T follicular helper cell (primary cell): ENCODE results near the gene LRP1B.
"Not testable (repeated sequence)": the region's sequence is repeated elsewhere in the genome, so short reads cannot be mapped to it uniquely, and the experiment has no call there.

ENCODE experiments used
- DNase-seq: peaks from one replicate; pipeline ENCODE4 v3.0.0-alpha.2; 2020; ENCODE audit warnings: low read depth

The LRP1B gene

DNA sequence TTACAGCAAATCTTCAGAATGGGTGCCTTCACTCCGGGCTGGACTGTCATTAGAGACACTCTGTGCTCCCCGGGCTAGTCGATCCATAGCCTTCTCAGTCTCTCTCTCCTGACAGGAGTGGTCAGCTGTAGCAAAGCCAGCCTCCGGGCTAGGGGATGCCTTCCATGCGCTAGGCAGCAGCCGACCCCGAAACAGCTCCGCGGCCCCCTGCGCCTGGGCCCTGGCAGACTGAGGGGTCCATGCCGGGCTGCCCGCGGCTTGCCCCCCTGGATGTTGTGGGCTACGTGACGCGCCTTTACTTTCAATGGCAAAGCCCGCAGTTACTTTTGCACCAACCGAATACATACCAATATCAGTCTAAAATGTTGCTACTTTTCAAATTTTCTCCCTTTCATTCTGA lies 1447.2 kb downstream of the LRP1B start:
- DNase-seq, result no peak

DNA sequence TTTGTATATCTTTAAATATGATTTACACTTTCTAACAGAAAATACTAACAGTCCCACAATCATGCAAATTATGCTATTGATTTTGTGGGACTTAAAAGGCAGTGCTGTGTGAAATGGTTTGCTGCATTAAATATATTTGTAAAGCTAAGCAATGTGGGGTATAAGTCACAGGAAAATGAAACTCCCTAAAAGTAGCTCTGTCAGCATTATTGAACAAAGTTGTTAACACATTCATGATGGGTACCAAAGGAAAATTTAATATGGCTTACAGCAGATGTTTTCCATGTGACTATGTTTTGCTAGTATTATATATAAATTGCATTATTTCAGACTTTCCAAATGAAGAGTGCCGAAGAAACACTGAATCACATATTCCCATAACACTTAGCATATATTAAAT lies 1450.0 kb downstream of the LRP1B start:
- no peak for DNase-seq

DNA sequence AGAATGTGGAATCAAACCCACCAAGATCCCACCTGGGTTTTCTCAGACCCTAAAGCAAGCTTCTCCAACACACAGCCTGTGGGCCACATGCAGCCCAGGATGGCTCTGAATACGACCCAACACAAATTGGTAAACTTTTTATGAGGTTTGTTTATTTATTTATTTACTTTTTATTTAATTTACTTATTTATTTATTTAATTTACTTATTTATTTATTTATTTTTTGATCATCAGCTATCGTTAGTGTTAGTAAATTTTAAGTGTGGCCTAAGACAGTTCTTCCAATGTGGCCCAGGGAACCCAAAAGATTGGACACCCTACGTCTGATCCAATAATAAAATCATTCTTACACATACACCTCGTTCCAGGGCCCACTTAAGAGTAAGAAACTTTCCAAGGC lies 1451.1 kb downstream of the LRP1B start:
- DNase-seq, result no peak

DNA sequence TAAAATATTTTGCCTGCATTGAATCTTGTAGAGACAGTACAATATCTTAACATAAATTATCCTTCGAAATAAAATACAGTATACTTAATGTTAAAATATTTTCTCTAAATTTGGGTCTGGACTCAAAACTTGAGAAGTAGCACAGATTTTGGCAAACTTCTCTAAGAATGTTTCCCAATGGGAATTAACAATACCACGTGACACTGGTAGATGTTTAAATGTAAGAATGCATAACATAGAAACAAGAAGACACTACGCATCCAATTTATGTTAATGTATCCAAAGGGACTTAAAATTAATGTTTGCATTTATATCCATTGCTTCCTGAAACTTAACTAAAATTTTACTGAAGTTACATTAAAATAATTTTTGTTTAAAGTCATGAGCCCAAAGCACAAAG lies 1460.9 kb downstream of the LRP1B start:
- no peak for DNase-seq

DNA sequence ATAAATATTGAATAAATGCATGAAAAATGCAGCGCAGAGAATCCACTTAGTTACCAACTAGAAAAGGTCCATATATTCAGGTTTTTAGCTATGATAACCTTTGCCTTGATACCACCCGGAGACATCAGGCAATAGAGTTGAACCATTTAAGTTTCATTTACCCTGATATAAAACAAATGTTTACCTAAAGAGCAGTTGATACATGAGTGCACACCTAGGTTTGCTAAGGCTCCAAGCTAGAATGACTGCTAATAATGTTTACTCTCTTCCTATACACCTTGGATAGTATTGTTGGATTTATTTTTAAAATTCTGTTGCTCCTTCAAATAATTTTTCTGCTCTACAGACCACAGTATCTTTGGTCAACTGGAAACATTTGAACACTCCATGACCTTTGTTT lies 1463.6 kb downstream of the LRP1B start:
- DNase-seq, result no peak

DNA sequence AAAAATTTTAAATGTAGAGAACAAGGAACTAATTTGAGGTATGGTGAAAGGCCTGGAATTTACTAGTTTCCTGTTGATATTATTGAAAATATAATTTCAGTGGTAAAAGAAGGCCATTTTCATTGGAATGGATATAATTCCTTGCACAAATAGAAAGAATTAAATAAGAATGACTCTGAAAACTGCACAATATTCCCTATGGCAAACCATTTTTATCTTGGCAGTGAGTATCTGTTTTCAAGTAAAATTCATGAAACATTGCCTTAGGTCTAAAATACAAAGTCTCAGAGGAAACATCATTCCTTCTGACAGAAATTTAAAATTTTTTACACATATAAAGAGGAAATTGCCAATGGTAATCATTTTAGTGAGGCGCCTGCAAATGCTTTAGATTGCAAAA lies 1468.3 kb downstream of the LRP1B start:
- no peak for DNase-seq

DNA sequence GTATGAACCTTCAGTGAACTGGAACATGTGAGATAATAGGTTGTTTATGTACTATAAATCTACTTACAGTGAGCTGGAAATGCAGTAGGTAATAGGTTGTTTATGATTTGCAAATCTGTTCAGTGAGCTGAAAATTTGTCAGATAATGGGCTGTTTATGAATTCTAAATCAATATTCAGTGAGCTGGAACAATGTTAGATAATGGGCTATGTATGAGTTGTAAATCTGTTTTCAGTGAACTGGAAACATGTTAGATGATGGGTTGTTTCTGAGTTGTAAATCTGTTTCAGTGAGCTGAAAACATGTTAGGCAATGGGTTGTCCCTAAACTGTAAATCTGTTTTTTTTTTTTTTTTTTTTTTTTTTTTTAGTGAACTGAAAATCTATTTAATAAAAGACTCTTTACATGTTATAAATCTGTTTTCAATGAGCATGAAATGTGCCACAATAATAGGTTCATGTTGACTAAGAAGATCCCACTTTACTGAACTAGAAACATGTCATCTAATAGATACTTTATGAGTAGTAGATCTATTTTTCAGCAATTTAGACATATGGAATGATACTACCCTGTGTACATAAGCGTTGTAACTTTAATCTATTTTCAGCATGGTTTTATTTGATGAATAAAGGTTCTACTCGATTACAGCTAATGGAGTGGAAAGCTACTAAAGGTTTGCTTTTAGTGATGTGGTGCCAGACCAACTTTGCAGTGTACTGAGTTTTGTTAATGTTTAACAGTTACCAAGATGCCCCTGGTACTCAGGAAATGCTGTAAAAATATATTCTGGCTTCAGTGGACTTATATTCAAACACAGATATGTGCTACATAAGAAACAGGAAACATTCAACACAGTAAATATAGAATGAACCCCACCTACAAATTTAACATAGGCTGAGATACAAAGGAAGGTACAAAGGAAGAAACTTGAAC lies 1471.8 kb downstream of the LRP1B start:
- no peak for DNase-seq

DNA sequence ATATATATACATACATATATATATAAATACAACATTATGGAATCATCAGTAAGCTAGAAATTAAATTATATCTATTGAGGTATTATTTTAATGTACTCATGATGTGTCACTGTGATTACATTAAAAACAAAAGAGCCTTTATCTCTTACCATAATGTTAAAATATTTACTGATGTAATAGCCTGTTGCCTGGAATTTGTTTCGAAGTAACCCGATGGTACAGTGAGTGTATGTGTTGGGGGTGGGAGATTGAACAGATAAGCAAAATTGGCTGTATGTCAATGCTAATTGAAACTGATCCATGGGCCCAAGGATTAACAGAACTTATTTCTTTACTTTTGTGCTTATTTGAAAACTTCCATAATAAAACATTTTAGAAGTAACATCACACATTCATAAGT lies 1473.2 kb downstream of the LRP1B start:
- no peak for DNase-seq

DNA sequence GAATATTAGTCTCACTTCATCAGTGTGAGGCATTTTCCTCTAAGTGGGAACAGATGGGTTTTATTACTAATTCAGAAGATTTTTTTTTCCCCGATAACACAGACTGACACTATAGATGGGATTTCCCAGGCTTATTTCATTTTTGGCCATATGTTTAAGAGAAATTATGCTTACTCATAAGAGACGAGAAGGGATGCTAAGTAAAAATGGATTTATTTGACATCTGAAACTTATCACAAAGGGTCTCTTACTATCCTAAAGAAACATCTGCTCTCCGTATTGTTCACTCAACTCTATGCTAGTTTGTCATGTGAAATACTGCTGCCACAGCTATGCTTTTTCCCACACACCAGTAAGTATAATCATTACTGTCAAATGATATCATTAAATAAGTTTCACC lies 1476.3 kb downstream of the LRP1B start:
- no peak for DNase-seq

DNA sequence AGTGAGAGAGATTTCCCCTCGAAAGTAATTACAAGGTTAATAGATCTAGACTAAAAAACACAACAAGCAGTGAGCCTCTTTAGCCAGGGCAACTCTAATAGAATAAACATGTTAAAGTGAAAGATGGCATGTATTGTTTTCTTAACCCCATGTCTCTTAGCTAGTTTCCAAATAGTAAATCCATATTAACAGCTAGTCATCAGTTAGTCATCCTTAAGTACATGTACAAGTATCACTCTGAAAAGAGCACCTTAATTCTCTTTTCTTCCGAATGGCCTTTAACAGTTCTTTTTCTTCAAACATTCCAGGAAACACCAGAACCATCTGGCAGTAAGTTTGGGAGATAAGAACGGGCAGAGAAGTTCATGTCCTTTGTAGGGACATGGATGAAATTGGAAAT lies 1480.0 kb downstream of the LRP1B start:
- DNase-seq, result no peak

DNA sequence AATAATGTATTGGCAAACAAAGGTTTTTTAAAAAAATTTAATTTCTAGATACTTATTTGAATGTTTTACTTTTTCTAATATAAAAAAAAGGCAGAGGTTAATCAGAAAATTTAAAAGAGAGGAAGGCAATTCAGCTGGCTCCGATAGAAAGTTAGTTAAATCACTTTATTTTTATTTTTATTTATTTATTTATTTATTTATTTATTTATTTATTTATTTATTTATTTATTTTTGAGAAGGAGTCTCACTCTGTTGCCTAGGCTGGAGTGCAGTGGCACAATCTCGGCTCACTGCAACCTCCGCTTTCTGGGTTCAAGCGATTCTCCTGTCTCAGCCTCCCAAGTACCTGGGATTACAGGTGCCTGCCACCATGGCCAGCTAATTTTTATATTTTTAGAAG lies 1480.7 kb downstream of the LRP1B start:
- DNase-seq, result not testable (repeated sequence)

DNA sequence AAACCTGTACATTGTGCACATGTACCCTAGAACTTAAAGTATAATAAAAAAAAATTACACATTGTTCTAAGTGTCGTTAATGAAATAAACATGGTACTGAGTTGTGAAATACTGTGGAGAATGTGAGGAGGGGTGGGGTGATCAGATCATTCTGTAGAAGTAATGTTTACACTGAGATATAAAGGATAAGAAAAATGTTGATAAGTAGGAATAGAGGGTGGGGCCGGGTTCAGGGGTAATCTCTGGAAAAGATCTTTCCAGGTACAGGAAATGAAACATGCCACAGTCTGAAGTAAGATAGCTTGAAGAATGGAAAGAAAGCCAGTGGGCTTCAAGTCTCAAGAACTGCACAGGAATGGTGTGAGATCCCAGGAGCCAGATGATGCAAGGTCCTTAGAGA lies 1482.4 kb downstream of the LRP1B start:
- no peak for DNase-seq

DNA sequence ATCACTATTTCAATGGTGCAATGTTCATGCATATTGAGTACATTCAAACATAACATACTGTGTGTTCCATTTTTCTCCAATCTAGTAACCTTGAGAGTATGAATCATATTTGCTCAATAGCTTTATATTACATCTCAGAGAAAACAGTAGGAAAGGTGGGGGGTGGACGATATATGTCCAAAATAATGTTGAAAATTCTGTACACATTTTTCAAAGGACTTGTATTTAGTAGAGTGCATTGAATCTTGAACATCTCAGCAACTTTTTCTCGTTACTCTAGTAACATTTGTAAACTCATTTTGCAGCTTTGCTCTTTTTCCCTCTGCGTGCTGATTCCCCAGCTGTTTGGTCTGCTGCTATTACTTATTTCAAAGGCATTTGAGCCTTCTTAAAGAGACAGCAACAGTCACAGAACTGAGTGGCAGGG lies 1487.0 kb downstream of the LRP1B start:
- DNase-seq, result no peak

DNA sequence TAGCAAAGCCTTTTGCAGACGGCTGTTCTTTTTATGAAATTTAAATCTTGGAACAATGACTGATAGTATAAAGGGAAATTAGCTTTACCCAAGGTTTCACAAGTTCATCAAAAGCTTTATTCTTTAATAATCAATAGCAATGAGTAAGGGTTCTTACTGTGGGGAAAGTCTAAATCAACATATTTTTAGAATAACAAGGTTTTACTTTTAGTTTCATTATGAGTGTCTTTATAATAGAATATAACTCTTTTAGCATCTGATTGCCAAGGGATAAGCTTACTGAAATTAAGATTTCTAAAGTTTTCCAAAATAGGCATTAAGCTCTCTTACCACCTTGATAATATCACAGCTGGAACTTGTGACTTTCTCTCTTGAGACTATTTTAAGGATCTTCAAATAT lies 1489.7 kb downstream of the LRP1B start:
- DNase-seq, result no peak

DNA sequence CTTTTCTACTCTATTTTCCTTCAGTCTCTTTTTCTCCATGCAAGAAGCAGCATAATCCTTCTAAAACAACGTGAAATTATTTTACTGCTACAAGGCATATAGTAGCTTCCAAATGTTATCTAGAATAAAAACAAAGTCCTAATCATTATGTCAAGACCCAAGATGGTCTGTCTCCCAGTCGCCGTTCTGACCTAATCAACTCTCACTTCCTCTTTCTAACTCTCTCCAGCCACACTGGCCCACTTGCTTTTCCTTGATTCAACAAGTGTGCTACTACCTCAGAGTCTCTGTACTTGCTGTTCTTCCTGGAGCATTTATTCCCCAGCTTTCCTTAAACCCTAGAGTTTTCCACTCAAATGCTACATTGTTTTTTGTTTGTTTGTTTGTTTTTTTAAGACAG lies 1491.2 kb downstream of the LRP1B start:
- DNase-seq, result no peak

DNA sequence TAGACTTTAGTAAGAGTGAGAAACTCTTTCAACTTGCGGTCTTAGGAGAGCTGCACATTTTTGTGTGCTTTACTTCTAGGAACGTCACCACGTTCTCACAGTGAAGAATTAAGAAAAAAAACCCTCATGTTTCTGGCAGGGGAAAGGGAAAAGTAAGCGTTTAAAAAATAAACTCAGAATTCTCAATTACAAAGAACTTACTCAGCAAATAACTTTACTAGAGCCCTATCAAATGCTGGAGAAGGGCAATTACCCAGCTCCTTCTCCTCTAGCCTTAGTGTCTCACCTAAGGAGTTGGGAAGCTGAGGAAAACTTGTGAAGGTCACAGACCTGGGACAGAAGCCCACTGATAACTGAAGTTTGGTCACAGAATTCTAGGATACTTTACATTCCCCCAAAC lies 1500.3 kb downstream of the LRP1B start:
- no peak for DNase-seq

DNA sequence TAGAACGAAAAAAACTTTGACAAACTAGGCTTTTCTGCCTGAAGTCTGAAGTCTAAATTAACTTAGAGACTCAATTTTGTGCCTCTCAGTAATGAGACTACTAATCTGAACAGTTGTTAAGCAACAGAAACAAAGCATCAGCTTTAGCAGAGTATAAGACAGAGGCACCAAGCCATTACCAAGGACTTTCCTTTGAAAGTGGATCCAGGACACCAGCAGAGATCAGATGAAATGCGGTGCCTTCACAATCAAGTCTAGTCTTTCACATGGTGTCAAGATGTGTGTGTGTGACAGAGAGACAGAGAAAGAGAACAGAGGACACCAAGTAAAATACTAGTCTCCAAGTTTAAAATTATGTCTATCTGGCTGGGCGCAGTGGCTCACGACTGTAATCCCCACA lies 1502.9 kb downstream of the LRP1B start:
- no peak for DNase-seq

DNA sequence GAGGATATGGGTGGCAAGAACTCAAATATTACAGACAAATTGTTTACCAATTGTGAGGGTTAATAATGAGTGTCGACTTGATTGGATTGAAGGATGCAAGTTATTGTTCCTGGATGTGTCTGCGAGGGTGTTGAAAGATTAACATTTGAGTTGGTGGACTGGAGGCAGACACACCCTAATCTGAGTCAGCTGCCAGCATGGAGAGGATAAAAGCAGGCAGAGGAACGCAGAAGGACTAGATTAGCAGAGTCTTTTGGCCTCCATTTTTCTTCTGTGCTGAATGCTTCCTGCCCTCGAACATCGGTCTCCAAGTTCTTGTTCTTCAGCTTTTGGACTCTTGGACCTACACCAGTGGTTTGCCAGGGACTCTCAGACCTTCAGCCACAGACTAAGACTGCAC lies 1503.7 kb downstream of the LRP1B start:
- DNase-seq, result no peak

DNA sequence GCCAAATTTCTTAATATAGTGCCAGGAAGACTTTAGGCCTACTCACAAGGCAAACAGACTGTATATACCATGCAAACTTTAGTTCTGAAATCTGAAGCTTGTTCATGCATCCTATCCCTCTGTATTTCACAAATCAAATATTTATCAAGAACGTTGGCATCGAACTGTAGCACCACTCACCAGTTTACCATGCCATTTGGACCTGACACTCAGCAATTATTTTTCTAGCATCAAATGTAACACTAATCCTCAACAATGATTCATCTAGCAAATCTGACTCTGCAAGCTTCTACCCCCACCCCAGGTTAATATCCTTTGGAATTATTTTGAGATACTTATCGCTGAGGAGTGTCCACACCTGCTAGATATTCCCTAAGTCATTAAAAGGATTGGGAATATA lies 1506.6 kb downstream of the LRP1B start:
- no peak for DNase-seq

DNA sequence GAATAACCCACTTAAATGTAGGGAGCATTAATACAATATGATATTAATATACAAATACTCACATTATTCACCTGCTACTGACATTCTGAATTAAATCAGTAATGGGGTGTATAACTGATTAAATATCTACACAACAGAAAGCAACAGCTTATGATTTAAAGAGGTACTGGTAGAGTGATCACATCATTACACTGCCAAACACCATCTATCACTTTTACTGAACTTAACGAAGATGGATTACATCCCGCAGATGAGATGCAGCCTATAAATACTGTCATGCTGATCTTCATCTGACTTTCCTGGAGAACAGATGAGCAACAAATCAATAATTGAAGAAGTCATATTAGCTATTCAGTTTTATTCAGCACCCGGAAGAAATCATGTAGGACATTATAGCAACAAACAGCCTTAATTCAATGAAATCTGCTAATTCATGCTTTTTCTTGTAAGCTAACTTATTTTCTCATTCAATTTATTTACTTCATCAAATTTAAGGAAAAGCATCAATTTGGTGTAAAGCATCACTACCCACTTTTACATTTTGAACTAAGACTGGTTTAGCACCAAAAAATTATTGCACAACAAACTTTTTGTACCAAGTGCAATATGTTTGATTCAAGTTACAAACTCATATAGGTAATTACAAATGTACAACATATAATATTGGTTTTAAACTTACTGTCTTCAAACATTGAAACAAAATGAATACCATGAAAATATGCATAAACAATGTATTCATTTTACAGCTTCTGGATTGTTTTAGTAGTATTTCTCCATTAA lies 1509.0 kb downstream of the LRP1B start:
- no peak for DNase-seq

DNA sequence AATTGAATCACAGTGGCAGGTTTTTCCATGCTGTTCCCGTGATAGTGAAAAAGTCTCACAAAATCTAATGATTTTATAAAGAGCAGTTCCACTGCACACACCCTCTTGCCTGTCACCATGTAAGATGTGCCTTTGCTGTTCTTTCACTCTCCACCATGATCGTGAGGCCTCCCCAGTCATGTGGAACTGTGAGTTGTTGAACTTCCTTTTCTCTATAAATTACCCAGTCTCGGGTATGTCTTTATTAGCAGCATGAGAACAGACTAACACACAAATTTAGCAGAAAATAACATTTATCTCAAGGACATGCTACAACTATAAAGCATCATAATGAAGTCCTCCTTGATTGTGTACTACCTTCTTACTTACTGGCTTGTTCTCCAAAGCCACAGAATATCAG lies 1526.0 kb downstream of the LRP1B start:
- no peak for DNase-seq

DNA sequence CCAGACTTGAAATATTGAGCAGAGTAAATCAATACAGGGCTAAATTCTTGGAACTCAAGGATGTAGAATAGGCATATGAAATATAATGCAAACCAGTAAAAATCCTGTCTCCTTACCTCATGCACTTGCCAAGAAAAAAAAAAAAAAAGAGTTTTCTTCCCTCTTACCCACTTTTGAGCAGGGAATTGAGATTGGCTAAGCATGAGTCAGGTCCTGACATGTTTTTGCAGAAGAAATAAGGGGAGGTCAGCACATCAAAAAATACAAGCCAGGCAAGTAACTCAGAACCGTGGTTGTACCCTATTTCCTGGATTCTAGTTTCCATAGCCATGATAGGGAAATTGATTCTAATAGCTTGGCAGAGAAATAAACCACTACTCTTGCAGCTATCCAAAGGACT lies 1526.7 kb downstream of the LRP1B start:
- no peak for DNase-seq

DNA sequence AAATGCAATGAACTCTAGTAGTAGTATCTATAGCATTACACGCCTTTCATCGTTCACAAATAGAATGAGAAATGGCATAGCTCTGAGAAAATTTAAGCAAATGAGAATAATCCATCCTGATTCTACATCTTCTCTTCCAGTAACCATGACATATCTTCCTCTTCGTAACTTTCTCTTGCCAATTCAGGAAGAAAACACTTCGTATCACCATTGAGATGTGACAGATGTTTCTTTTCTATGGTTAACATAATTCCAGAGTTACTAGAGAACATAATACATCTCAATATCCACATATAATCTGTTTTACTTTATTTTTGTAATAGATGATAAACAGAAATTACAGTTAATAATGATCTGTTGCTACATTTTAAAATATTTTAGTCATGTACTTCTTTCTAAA lies 1527.4 kb downstream of the LRP1B start:
- DNase-seq, result no peak
